Pancreas (tissue), 10 donors: ENCODE measurements around the gene UBE2D2. TPM values are rescaled to one million over a fixed set of nuclear protein-coding genes. Genes with fewer than 3 reads are reported as not detected.

ENCODE experiments used
- ATAC-seq, 4 donors: fragments of 200-7000 bp; cut with Tn5 transposase; one replicate each; pipeline versions ENCODE4 v1.8.0 to v1.9.1; 2020; ENCODE audit warnings: mild to moderate bottlenecking in 4 of 4, moderate library complexity in 4 of 4
- DNase-seq, 6 donors: peaks; one replicate each; pipeline ENCODE4 v3.0.0-alpha.2; 2020
- FAIRE-seq: peaks from 2 replicates; lab custom pipeline; 2012; peaks lifted over from hg19 to GRCh38; lab: Jason Lieb, UNC
- H3K27ac ChIP-seq, 4 donors: fragments of 200-600 bp; sonication (generic); 1 replicate in 3 of 4; 2 replicates in 1 of 4; pipeline versions ENCODE4 v1.5.0 to v1.8.0; 2020
- H3K27me3 ChIP-seq, 4 donors: fragments of 200-600 bp; one replicate each; pipeline ENCODE4 v1.8.0; 2021
- H3K36me3 ChIP-seq, 3 donors: fragments of 200-600 bp; sonication (generic) in 1 of 3; one replicate each; pipeline versions ENCODE4 v1.5.0 to v1.8.0; 2020 to 2021
- H3K4me1 ChIP-seq, 3 donors: fragments of 200-600 bp; one replicate each; pipeline ENCODE4 v1.8.0; 2021
- H3K4me3 ChIP-seq, 4 donors: fragments of 200-600 bp; sonication (generic) in 2 of 4; one replicate each; pipeline versions ENCODE4 v1.5.0 to v1.8.0; 2020 to 2021
- H3K9me3 ChIP-seq, 4 donors: fragments of 200-600 bp; one replicate each; pipeline ENCODE4 v1.8.0; 2021
- CTCF ChIP-seq, 4 donors: fragments of 200-600 bp; sonication (generic) in 3 of 4; IDR thresholded peaks; one replicate each; pipeline versions ENCODE4 v1.5.0 to v1.8.0; 2021; ENCODE audit warnings: antibody characterized with exemption in 4 of 4
- WGBS, 2 donors: extraction: QIAGEN DNeasy Blood & Tissue Kit; methylation state at CpG; one replicate each; pipeline ENCODE4 v1.1.7; 2013; 5-methylcytosine and 5-hydroxymethylcytosine counted together
- intact Hi-C, 3 donors: fragments of 100-400 bp; cut with DNase I; formaldehyde crosslinking; loops; one replicate each; pipeline versions ENCODE4 v1.11.1 to v1.14.2; 2022
- polyA plus RNA-seq, 2 donors: library from polyadenylated mRNA; stranded (reverse); fragments of 200-250 nt; gene quantifications; one replicate each; pipeline ENCODE4 v1.2.3, GENCODE V29; 2013
- total RNA-seq, 6 donors: library from RNA; stranded (reverse); fragmentation: NEBNext Ultra II Directional in 4 of 6; extraction: Animal tissue kit (Norgen Biotek cat#: 25700) in 4 of 6; gene quantifications; one replicate each; pipeline versions ENCODE4 v1.2.1 to v1.2.4, GENCODE V29; 2021 to 2023
- donor health status: healthy with polysubstance abuse.
- donor health status: DM: no; HTN: no; CAD: no; lungs with moderate emphysema.
- donor health status: DM: no; HTN: no; CAD: no.
- donor health status: control.
- donor health status: control.
- donor health status: Bipolar disorder and iron deficiency.
- donor health status: DM: yes; HTN: yes; CAD: no.
- donor health status: DM: no; HTN: no; CAD: no.
- donor health status: DM: no; HTN: no; CAD: no.
- donor health status: DM: yes; HTN: yes; CAD: no.

The UBE2D2 gene
- total and polyA plus RNA-seq, 8 donors = 36.5 to 59.3 (median 46.5) TPM

GRCh38 chr5:139675825-139676224 is 114.7 kb downstream of the UBE2D2 start:
- Histone ChIP-seq H3K27me3 (no peaks in the 10 kb centered on the region), H3K27ac (peak overlapping the region in 3 of 4 donors; percentile 22 to 48 (median 42)), H3K9me3 (no peaks in the 10 kb centered on the region), H3K4me3 (no peak overlapping the region), H3K36me3 (peaks cover 0 to 14% (median 5%) of the 10 kb centered on the region in 3 donors), H3K4me1 (peaks cover 49 to 69% (median 59%) of the 10 kb centered on the region in 3 donors)
- FAIRE-seq (no peak), ATAC-seq (no peak), DNase-seq (peak in 1 of 6 donors; percentile 55)
- intact Hi-C loops = no loop called here
- WGBS, 2 donors = 61% methylated on average over 4 of the region's 4 CpGs
- no peak for TF ChIP-seq CTCF (IDR thresholded peaks at IDR 0.05)

DNA sequence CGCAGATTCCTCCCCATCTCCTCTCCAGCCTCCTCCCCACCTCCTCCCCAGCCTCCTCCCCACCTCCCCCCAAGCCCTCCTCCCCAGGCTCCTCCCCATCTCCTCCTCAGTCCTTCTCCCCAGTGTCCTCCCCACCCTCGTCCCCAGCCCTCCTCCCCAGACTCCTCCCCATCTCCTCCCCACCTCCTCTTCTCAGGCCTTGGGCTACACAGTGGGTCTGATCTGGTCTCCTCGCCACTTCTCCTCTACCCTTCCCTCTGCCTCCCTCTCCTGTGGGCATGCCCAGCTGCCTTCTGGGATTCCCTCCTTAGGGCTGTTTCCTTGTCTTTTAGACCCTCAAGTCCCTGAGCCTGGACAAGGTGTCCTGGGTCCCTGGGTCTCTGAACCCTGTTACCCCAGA is 115.3 kb downstream of the UBE2D2 start:
- Histone ChIP-seq H3K9me3 (no peaks in the 10 kb centered on the region), H3K4me3 (no peak overlapping the region), H3K27me3 (no peaks in the 10 kb centered on the region), H3K27ac (peak overlapping the region in 2 of 4 donors; percentile 64 to 67), H3K4me1 (peaks cover 43 to 63% (median 53%) of the 10 kb centered on the region in 3 donors), H3K36me3 (peaks cover 0 to 20% (median 10%) of the 10 kb centered on the region in 3 donors)
- no peak for FAIRE-seq
- DNase-seq = peak in 1 of 6 donors; percentile 33
- no peak for TF ChIP-seq CTCF (IDR thresholded peaks at IDR 0.05)
- ATAC-seq = peak in 2 of 4 donors; percentile 2
- intact Hi-C loops = no loop called here
- WGBS, 2 donors = 30 to 34% methylated on average over 3 of the region's 3 CpGs

DNA sequence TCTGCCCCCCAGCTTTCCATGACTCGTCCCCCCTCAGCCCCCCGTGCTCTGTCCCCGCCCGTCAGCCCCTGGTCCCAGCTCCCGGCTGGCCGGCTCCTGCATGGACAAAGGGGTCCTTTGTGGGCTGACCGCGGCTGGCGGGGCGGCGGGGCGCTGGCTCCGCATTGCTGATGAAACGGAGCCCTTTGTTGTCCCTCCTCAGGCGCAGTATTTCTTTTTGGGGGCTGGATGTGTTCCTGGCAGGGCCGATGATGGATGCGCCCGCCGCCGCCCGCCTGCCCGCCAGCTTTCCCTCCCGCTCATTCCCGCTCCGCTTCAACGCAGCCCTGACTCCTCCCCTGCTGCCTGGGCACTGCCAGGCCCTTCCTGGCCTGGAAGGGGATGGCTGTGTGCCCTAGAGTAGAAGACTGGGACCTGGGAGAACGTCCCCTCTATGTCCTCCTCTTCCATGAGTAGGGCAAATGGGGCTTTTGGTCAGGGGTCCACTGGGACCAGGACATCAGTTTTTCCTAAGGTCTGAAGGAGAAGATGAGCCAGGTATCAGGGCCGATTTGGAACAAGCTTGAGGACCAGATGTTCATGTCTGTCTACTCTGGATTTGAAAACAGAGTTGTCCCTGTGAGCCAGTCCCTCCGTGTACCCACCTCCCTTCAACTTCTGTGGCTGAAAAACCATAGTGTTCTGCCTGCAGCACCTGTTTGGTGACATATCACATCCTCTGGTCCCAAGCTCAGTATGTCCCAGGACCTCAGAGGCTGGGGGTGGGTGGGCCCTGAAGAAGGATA is 116.0 kb downstream of the UBE2D2 start:
- no peak for TF ChIP-seq CTCF (IDR thresholded peaks at IDR 0.05)
- Histone ChIP-seq H3K4me3 (no peak overlapping the region), H3K9me3 (no peaks in the 10 kb centered on the region), H3K4me1 (peaks cover 36 to 56% (median 46%) of the 10 kb centered on the region in 3 donors), H3K27ac (peak overlapping the region; percentile 34 to 67 (median 62)), H3K36me3 (peaks cover 0 to 26% (median 15%) of the 10 kb centered on the region in 3 donors), H3K27me3 (no peaks in the 10 kb centered on the region)
- no peak for FAIRE-seq
- intact Hi-C loops = no loop called here
- peak; percentile 49 to 62 (median 55) for ATAC-seq
- peak in 3 of 6 donors; percentile 53 to 76 (median 63) for DNase-seq
- 36 to 37% methylated on average over 26 to 29 of the region's 29 CpGs for WGBS, 2 donors

Other genes starting within 250 kb of the UBE2D2 start
- gene PAIP2, start 219.5 kb upstream of the UBE2D2 start, total RNA-seq = 10 to 100 TPM; 18.2 to 33.7 (median 27.3) TPM
- gene PAIP2, start 219.5 kb upstream of the UBE2D2 start, polyA plus RNA-seq = 10 to 100 TPM; 23.8 to 57.4 TPM
- gene SLC23A1, start 178.0 kb upstream of the UBE2D2 start, total RNA-seq = 1 to 10 TPM in 4 of 6 donors, under 1 TPM in 2; 0.49 to 1.6 (median 1.2) TPM
- 1 to 10 TPM; 1.7 to 2.1 TPM for gene SLC23A1, start 178.0 kb upstream of the UBE2D2 start, polyA plus RNA-seq
- gene MZB1, start 171.4 kb upstream of the UBE2D2 start, total RNA-seq = 10 to 100 TPM in 1 of 6 donors, under 1 TPM in 3, not detected in 2; 0.28 to 11.6 (median 0.71) TPM
- gene MZB1, start 171.4 kb upstream of the UBE2D2 start, polyA plus RNA-seq = under 1 TPM in 1 of 2 donors, not detected in 1; 0.28 TPM
- under 1 TPM; 0.19 to 0.38 (median 0.31) TPM for gene PROB1, start 166.2 kb upstream of the UBE2D2 start, total RNA-seq
- gene PROB1, start 166.2 kb upstream of the UBE2D2 start, polyA plus RNA-seq = under 1 TPM; 0.34 to 0.38 TPM
- gene SPATA24, start 157.2 kb upstream of the UBE2D2 start, total RNA-seq = 1 to 10 TPM; 1.8 to 3.5 (median 3.1) TPM
- gene SPATA24, start 157.2 kb upstream of the UBE2D2 start, polyA plus RNA-seq = 1 to 10 TPM; 4.6 to 9.8 TPM
- gene DNAJC18, start 121.8 kb upstream of the UBE2D2 start, total RNA-seq = 1 to 10 TPM; 1.1 to 5.8 (median 1.9) TPM
- gene DNAJC18, start 121.8 kb upstream of the UBE2D2 start, polyA plus RNA-seq = 1 to 10 TPM; 1.6 to 5.1 TPM
- 1 to 10 TPM; 1.0 to 4.3 (median 2.1) TPM for gene ECSCR, start 98.6 kb upstream of the UBE2D2 start, total RNA-seq
- gene ECSCR, start 98.6 kb upstream of the UBE2D2 start, polyA plus RNA-seq = 1 to 10 TPM; 5.1 to 8.3 TPM
- gene SMIM33, start 90.3 kb upstream of the UBE2D2 start, total RNA-seq = not detected
- gene SMIM33, start 90.3 kb upstream of the UBE2D2 start, polyA plus RNA-seq = not detected
- gene STING1, start 78.6 kb upstream of the UBE2D2 start, total RNA-seq = 10 to 100 TPM in 2 of 6 donors, 1 to 10 TPM in 4; 3.1 to 19.7 (median 6.3) TPM
- 10 to 100 TPM in 1 of 2 donors, 1 to 10 TPM in 1; 9.3 to 19.2 TPM for gene STING1, start 78.6 kb upstream of the UBE2D2 start, polyA plus RNA-seq
- gene CXXC5, start 87.0 kb downstream of the UBE2D2 start, total RNA-seq = 10 to 100 TPM; 39.5 to 70.5 (median 45.4) TPM
- 10 to 100 TPM; 33.0 to 36.4 TPM for gene CXXC5, start 87.0 kb downstream of the UBE2D2 start, polyA plus RNA-seq
- under 1 TPM; 0.06 to 0.66 (median 0.08) TPM for gene PSD2, start 234.5 kb downstream of the UBE2D2 start, total RNA-seq
- under 1 TPM; 0.45 to 0.49 TPM for gene PSD2, start 234.5 kb downstream of the UBE2D2 start, polyA plus RNA-seq